Measurements from ENCODE around the gene POLR2J. TPM values are rescaled to one million over a fixed set of nuclear protein-coding genes. Genes with fewer than 3 reads are reported as not detected.
"Not testable (repeated sequence)": the region's sequence is repeated elsewhere in the genome, so short reads cannot be mapped to it uniquely, and the experiment has no call there.

The POLR2J gene
- polyA plus RNA-seq, 1 donor from 2014 or later: 42.6 TPM

- H3K4me2 ChIP-seq (ENCODE audit: low read length); H3K36me3 ChIP-seq (ENCODE audit: insufficient read depth, low read length); H3K9ac ChIP-seq (ENCODE audit: low read length); H3K4me3 ChIP-seq (ENCODE audit: low read length); H3K79me2 ChIP-seq (replicated peaks; ENCODE audit: insufficient read depth, low read length); H3F3A ChIP-seq (ENCODE audit: insufficient read depth, low read length, poor library complexity, severe bottlenecking); H4K20me1 ChIP-seq (ENCODE audit: insufficient read depth); H2AFZ ChIP-seq (ENCODE audit: low read depth, low read length); H3K9me3 ChIP-seq (ENCODE audit: low read length); H3K9me2 ChIP-seq (ENCODE audit: insufficient read depth, low read length); H3K27me3 ChIP-seq (ENCODE audit: insufficient read depth, low read depth, low read length); H3K27ac ChIP-seq (ENCODE audit: low read length): not testable (repeated sequence)
These were observed 37.2 kb upstream of the POLR2J start for GRCh38 chr7:102515889-102516288.

GRCh38 chr7:102514881-102515721, 36.4 kb upstream of the POLR2J start:
- H3K27me3 ChIP-seq (ENCODE audit: insufficient read depth, low read depth, low read length); H3K9ac ChIP-seq (ENCODE audit: low read length); H3K79me2 ChIP-seq (replicated peaks; ENCODE audit: insufficient read depth, low read length); H3K9me2 ChIP-seq (ENCODE audit: insufficient read depth, low read length); H3K36me3 ChIP-seq (ENCODE audit: insufficient read depth, low read length); H2AFZ ChIP-seq (ENCODE audit: low read depth, low read length); H3K4me2 ChIP-seq (ENCODE audit: low read length); H3K27ac ChIP-seq (ENCODE audit: low read length); H3F3A ChIP-seq (ENCODE audit: insufficient read depth, low read length, poor library complexity, severe bottlenecking); H3K4me3 ChIP-seq (ENCODE audit: low read length); H4K20me1 ChIP-seq (ENCODE audit: insufficient read depth); H3K9me3 ChIP-seq (ENCODE audit: low read length): not testable (repeated sequence)

- H3K4me3 ChIP-seq (ENCODE audit: low read length): peak overlapping the region; percentile 57
- peak overlapping the region; percentile 75 for H3K27ac ChIP-seq (ENCODE audit: low read length)
- H4K20me1 ChIP-seq (ENCODE audit: insufficient read depth); H3K4me2 ChIP-seq (ENCODE audit: low read length); H3K36me3 ChIP-seq (ENCODE audit: insufficient read depth, low read length); H3F3A ChIP-seq (ENCODE audit: insufficient read depth, low read length, poor library complexity, severe bottlenecking); H3K9me2 ChIP-seq (ENCODE audit: insufficient read depth, low read length); H2AFZ ChIP-seq (ENCODE audit: low read depth, low read length); H3K27me3 ChIP-seq (ENCODE audit: insufficient read depth, low read depth, low read length); H3K79me2 ChIP-seq (replicated peaks; ENCODE audit: insufficient read depth, low read length); H3K9me3 ChIP-seq (ENCODE audit: low read length): not testable (repeated sequence)
- peak; percentile 8 for TF ChIP-seq POLR2AphosphoS5 (IDR thresholded peaks at IDR 0.05)
- H3K9ac ChIP-seq (ENCODE audit: low read length): peak overlapping the region; percentile 63
These were observed 34.0 kb upstream of the POLR2J start for GRCh38 chr7:102512642-102513221.

GRCh38 chr7:102511860-102512522, 33.3 kb upstream of the POLR2J start:
- not testable (repeated sequence) for H4K20me1 ChIP-seq (ENCODE audit: insufficient read depth); H3K79me2 ChIP-seq (replicated peaks; ENCODE audit: insufficient read depth, low read length); H3K4me3 ChIP-seq (ENCODE audit: low read length); H3F3A ChIP-seq (ENCODE audit: insufficient read depth, low read length, poor library complexity, severe bottlenecking); H3K27me3 ChIP-seq (ENCODE audit: insufficient read depth, low read depth, low read length); H3K9me3 ChIP-seq (ENCODE audit: low read length); H3K9me2 ChIP-seq (ENCODE audit: insufficient read depth, low read length); H3K9ac ChIP-seq (ENCODE audit: low read length); H3K4me2 ChIP-seq (ENCODE audit: low read length); H2AFZ ChIP-seq (ENCODE audit: low read depth, low read length); H3K36me3 ChIP-seq (ENCODE audit: insufficient read depth, low read length)
- H3K27ac ChIP-seq (ENCODE audit: low read length): peak overlapping the region; percentile 75

GRCh38 chr7:102510575-102510974, 31.9 kb upstream of the POLR2J start:
- not testable (repeated sequence) for H3K36me3 ChIP-seq (ENCODE audit: insufficient read depth, low read length); H3K4me3 ChIP-seq (ENCODE audit: low read length); H3K9ac ChIP-seq (ENCODE audit: low read length); H3F3A ChIP-seq (ENCODE audit: insufficient read depth, low read length, poor library complexity, severe bottlenecking); H3K27ac ChIP-seq (ENCODE audit: low read length); H2AFZ ChIP-seq (ENCODE audit: low read depth, low read length); H3K79me2 ChIP-seq (replicated peaks; ENCODE audit: insufficient read depth, low read length); H3K9me3 ChIP-seq (ENCODE audit: low read length); H4K20me1 ChIP-seq (ENCODE audit: insufficient read depth); H3K9me2 ChIP-seq (ENCODE audit: insufficient read depth, low read length); H3K27me3 ChIP-seq (ENCODE audit: insufficient read depth, low read depth, low read length); H3K4me2 ChIP-seq (ENCODE audit: low read length)

- H3K27ac ChIP-seq (ENCODE audit: low read length); H3K36me3 ChIP-seq (ENCODE audit: insufficient read depth, low read length); H3K79me2 ChIP-seq (replicated peaks; ENCODE audit: insufficient read depth, low read length); H3K4me2 ChIP-seq (ENCODE audit: low read length); H2AFZ ChIP-seq (ENCODE audit: low read depth, low read length); H3K27me3 ChIP-seq (ENCODE audit: insufficient read depth, low read depth, low read length); H3K9me2 ChIP-seq (ENCODE audit: insufficient read depth, low read length); H3F3A ChIP-seq (ENCODE audit: insufficient read depth, low read length, poor library complexity, severe bottlenecking); H4K20me1 ChIP-seq (ENCODE audit: insufficient read depth); H3K9me3 ChIP-seq (ENCODE audit: low read length); H3K9ac ChIP-seq (ENCODE audit: low read length); H3K4me3 ChIP-seq (ENCODE audit: low read length): not testable (repeated sequence)
These were observed 28.8 kb upstream of the POLR2J start for GRCh38 chr7:102507410-102508088.

GRCh38 chr7:102505298-102506185, 26.8 kb upstream of the POLR2J start:
- not testable (repeated sequence) for H4K20me1 ChIP-seq (ENCODE audit: insufficient read depth); H3F3A ChIP-seq (ENCODE audit: insufficient read depth, low read length, poor library complexity, severe bottlenecking); H3K27me3 ChIP-seq (ENCODE audit: insufficient read depth, low read depth, low read length); H3K9me3 ChIP-seq (ENCODE audit: low read length); H3K79me2 ChIP-seq (replicated peaks; ENCODE audit: insufficient read depth, low read length); H2AFZ ChIP-seq (ENCODE audit: low read depth, low read length); H3K9me2 ChIP-seq (ENCODE audit: insufficient read depth, low read length); H3K4me2 ChIP-seq (ENCODE audit: low read length); H3K27ac ChIP-seq (ENCODE audit: low read length); H3K4me3 ChIP-seq (ENCODE audit: low read length); H3K9ac ChIP-seq (ENCODE audit: low read length); H3K36me3 ChIP-seq (ENCODE audit: insufficient read depth, low read length)
